Prostate gland (tissue), 2 donors: ENCODE measurements around the gene MAP1LC3C. TPM values are rescaled to one million over a fixed set of nuclear protein-coding genes. Genes with fewer than 3 reads are reported as not detected.

ENCODE experiments used
- DNase-seq: peaks from one replicate; pipeline ENCODE4 v3.0.0-alpha.2; 2019; ENCODE audit warnings: low spot score
- H3K27ac ChIP-seq, 2 donors: fragments of 200-600 bp; sonication (generic); 2 replicates each; pipeline ENCODE4 v1.5.1; 2017 to 2019
- H3K27me3 ChIP-seq: fragments of 200-600 bp; sonication (generic); replicated peaks from 2 replicates; pipeline ENCODE4 v1.5.1; 2019; ENCODE audit not compliant: insufficient read depth
- H3K36me3 ChIP-seq, 2 donors: fragments of 200-600 bp; sonication (generic); 1 replicate in 1 of 2; 2 replicates in 1 of 2; pipeline versions ENCODE4 v1.5.1 to v1.8.1; 2017 to 2019
- H3K4me1 ChIP-seq: fragments of 200-600 bp; sonication (generic); replicated peaks from 2 replicates; pipeline ENCODE4 v1.5.1; 2019
- H3K4me3 ChIP-seq, 2 donors: fragments of 200-600 bp; sonication (generic); 2 replicates each; pipeline ENCODE4 v1.5.1; 2017 to 2019
- H3K9me3 ChIP-seq: fragments of 200-600 bp; sonication (generic); 2 replicates; pipeline ENCODE4 v1.5.1; 2017
- POLR2A ChIP-seq: fragments of 450-650 bp; IDR thresholded peaks from one replicate; pipeline ENCODE4 v1.6.1; 2016; ENCODE audit warnings: antibody characterized with exemption, mild to moderate bottlenecking
- POLR2AphosphoS5 ChIP-seq: sonication (generic); formaldehyde crosslinking; IDR thresholded peaks from one replicate; pipeline ENCODE4 v1.6.1; 2017; ENCODE audit warnings: antibody characterized with exemption
- WGBS: methylation state at CpG from one replicate; pipeline ENCODE4 v1.1.5; 2018; 5-methylcytosine and 5-hydroxymethylcytosine counted together
- intact Hi-C: fragments of 100-400 bp; cut with DNase I; formaldehyde crosslinking; loops from one replicate; pipeline ENCODE4 v1.14.2; 2022
- total RNA-seq, 2 donors: library from RNA; depleted of rRNA; stranded (reverse); fragments of >200 nt; gene quantifications; one replicate each; pipeline ENCODE4 v1.1.0, GENCODE V29; 2016
- TF ChIP-seq, protein P1 (sequence below), 4 experiments: fragments of 200-600 bp in 2 of 4; fragments of 450-650 bp in 2 of 4; sonication (generic) in 2 of 4; IDR thresholded peaks; 1 replicate in 3 of 4; 2 replicates in 1 of 4; pipeline ENCODE4 v1.5.1; 2016 to 2019; ENCODE audit warnings: antibody characterized with exemption in 4 of 4, mild to moderate bottlenecking in 2 of 4, moderate library complexity in 2 of 4

MAP1LC3C gene
- total RNA-seq, 2 donors from 2014 or later = not detected

DNA sequence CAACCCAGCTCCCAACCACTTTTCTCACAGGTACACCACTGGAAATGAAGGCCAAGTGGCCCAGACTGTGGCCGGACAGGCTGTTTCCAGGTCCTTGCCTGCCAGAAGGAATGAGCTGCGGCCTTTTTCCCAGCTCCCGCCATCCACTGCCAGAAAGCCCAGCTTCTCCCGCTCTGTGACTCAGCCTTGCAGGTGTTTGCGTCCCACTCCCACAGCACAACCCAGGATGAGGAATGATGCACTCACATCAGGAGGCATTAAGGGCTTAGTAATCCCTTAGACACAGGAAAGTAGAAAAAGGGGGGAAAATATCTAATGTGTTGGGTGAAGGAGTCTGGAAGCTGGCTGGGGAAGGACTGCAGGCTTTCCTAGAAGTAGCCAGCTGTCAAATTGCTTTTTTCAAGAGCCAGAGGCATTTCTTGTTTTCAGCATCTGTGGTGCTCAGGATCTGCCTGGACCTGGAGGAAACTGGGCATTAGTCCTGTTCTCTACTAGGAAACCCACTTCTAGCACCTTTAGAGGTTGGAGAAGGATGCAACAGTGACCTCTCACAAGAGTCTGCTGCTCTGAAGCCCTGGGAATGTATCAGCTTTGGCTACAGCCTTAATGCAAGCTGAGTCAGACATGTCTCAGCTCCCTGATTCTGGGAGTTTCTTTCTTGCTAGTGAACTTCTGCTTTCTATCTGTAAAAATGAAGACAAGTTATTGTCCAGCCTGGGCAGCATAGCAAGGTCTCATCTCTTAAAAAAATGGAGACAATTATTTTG is 13.2 kb upstream of the MAP1LC3C start:
- no peaks in the 10 kb centered on the region for H3K27me3 ChIP-seq
- H3K4me1 ChIP-seq = no peaks in the 10 kb centered on the region
- intact Hi-C loops = no loop called here
- TF ChIP-seq POLR2A = no peak
- TF ChIP-seq POLR2AphosphoS5 = no peak
- TF ChIP-seq, protein P1, sequence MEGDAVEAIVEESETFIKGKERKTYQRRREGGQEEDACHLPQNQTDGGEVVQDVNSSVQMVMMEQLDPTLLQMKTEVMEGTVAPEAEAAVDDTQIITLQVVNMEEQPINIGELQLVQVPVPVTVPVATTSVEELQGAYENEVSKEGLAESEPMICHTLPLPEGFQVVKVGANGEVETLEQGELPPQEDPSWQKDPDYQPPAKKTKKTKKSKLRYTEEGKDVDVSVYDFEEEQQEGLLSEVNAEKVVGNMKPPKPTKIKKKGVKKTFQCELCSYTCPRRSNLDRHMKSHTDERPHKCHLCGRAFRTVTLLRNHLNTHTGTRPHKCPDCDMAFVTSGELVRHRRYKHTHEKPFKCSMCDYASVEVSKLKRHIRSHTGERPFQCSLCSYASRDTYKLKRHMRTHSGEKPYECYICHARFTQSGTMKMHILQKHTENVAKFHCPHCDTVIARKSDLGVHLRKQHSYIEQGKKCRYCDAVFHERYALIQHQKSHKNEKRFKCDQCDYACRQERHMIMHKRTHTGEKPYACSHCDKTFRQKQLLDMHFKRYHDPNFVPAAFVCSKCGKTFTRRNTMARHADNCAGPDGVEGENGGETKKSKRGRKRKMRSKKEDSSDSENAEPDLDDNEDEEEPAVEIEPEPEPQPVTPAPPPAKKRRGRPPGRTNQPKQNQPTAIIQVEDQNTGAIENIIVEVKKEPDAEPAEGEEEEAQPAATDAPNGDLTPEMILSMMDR (IDR thresholded peaks at IDR 0.05) = no peak
- H3K4me3 ChIP-seq = no peak overlapping the region
- no peaks in the 10 kb centered on the region for H3K9me3 ChIP-seq
- no peaks in the 10 kb centered on the region for H3K36me3 ChIP-seq
- no peak for DNase-seq
- WGBS = 79% methylated on average over 5 of the region's 5 CpGs
- H3K27ac ChIP-seq = no peak overlapping the region

DNA sequence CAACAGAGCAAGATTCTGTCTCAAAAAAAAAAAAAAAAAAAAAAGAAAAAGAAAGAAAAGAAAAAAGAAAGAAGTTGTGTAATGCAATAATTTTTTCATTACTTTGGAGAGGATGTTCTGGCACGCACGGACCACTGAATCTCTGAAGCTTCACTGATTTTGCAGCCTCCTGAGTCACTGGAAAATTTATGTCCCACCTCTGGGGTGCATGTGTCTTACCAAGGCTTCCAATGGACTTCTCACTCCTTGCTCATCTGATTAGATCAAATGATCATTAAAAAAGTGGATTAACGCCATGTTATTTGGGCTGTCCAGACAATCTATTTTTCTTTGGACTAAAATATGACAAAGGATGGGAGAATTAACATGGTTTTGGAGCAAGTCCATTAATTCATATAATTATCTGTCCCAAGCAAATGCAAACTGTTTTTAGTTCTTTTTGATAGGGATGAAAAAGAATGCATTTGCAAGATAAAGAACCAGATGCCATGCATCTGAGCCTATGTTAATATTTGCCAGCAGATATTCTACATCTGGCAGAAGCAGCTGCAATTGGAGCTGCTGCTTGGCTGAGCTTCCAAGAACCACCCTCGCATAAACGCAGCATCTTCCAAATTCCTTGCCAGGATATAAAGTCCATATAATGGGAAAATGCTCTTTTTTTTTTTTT is 10.1 kb upstream of the MAP1LC3C start:
- TF ChIP-seq POLR2A = no peak
- TF ChIP-seq, protein P1 (IDR thresholded peaks at IDR 0.05) = no peak
- no peak for TF ChIP-seq POLR2AphosphoS5
- no peak for DNase-seq
- no peak overlapping the region for H3K27ac ChIP-seq
- 28% methylated on average over 5 of the region's 5 CpGs for WGBS
- no peaks in the 10 kb centered on the region for H3K9me3 ChIP-seq
- no peak overlapping the region for H3K4me3 ChIP-seq
- no peaks in the 10 kb centered on the region for H3K4me1 ChIP-seq
- H3K36me3 ChIP-seq = no peaks in the 10 kb centered on the region
- H3K27me3 ChIP-seq = no peaks in the 10 kb centered on the region
- intact Hi-C loops = loop anchor here (10.0 kb wide), 1 partner anchor 394 kb away; no protein-coding TSS in a partner anchor

DNA sequence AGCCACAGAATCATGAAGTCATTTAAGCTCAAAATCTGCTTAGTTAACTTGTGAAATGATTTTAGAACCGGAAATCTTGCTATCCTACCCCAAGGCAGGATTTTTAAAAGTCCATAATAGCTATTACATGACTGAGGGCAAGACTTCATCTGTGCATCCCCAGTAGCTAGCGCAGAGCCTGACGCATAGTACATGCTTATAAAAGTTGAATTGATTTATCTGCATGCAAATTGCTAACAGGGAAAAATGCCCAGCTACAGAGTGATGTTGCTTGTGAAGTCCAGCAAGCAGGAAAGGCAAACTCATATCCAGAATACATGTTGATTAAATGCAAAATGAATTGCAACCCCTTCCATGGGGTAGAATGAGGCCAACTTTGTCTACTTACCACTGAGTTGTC is 8.1 kb upstream of the MAP1LC3C start:
- no peaks in the 10 kb centered on the region for H3K36me3 ChIP-seq
- H3K27me3 ChIP-seq = no peaks in the 10 kb centered on the region
- H3K9me3 ChIP-seq = no peaks in the 10 kb centered on the region
- no peak overlapping the region for H3K4me3 ChIP-seq
- 52% methylated on average over 3 of the region's 3 CpGs for WGBS
- H3K27ac ChIP-seq = no peak overlapping the region
- H3K4me1 ChIP-seq = no peaks in the 10 kb centered on the region
- no peak for DNase-seq
- intact Hi-C loops = loop anchor here (10.0 kb wide), 1 partner anchor 392 kb away; no protein-coding TSS in a partner anchor
- TF ChIP-seq, protein P1 (IDR thresholded peaks at IDR 0.05) = no peak
- TF ChIP-seq POLR2A = no peak
- no peak for TF ChIP-seq POLR2AphosphoS5

DNA sequence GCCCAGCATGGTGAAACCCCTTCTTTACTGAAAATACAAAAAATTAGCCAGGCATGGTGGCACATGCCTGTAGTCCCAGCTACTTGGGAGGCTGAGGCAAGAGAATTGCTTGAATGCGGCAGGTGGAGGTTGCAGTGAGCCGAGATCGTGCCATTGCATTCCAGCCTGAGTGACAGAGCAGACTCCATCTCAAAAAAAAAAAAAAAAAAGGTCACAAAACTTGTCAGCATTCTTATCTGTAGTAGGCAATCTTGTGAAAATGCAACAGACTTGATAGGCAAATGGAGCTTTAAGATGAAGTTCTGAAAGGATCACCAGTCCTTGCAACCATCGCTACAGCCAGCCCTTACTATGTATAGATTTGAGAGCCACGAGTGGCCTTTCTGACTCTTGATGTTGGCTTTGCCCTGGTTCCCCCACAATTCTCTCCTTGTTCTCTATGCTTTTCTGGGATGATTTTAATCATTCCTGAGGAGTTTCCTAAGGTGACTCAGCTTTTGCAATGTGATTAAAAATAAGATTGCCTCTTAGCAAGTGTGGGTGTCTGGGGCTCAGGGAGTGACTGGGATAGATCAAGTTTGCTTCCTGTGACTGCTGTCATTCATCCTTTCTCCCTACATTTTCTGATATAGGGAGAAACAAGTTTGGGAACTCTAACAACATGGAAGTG is 7.1 kb upstream of the MAP1LC3C start:
- Histone ChIP-seq H3K27me3 (no peaks in the 10 kb centered on the region), H3K36me3 (no peaks in the 10 kb centered on the region), H3K4me1 (no peaks in the 10 kb centered on the region), H3K4me3 (no peak overlapping the region), H3K27ac (no peak overlapping the region), H3K9me3 (no peaks in the 10 kb centered on the region)
- no peak for DNase-seq
- WGBS = 86% methylated on average over 5 of the region's 5 CpGs
- intact Hi-C loops = loop anchor here (10.0 kb wide), 1 partner anchor 391 kb away; no protein-coding TSS in a partner anchor
- TF ChIP-seq, protein P1 (IDR thresholded peaks at IDR 0.05) = no peak
- TF ChIP-seq POLR2A (no peak), POLR2AphosphoS5 (no peak)
